Frontal cortex (tissue), 4 donors: ENCODE results near the gene FSTL4. TPM values are rescaled to one million over a fixed set of nuclear protein-coding genes. Genes with fewer than 3 reads are reported as not detected.
A peak's percentile ranks its signal among the peaks of the same experiment; 100 is the strongest.

Source experiments
- DNase-seq, 2 donors: peaks; one replicate each; pipeline ENCODE4 v3.0.0; 2012; ENCODE audit warnings: low spot score in 2 of 2
- FAIRE-seq: peaks from 2 replicates; lab custom pipeline; 2012; peaks lifted over from hg19 to GRCh38; lab: Jason Lieb, UNC
- total RNA-seq: library from RNA; depleted of rRNA; stranded (reverse); fragments of >200 nt; gene quantifications from one replicate; pipeline ENCODE4 v1.2.3, GENCODE V29; 2014
- donor health status: control.
- donor health status: control.
- donor health status: control.

FSTL4 gene
- 0.82 TPM for total RNA-seq

DNA sequence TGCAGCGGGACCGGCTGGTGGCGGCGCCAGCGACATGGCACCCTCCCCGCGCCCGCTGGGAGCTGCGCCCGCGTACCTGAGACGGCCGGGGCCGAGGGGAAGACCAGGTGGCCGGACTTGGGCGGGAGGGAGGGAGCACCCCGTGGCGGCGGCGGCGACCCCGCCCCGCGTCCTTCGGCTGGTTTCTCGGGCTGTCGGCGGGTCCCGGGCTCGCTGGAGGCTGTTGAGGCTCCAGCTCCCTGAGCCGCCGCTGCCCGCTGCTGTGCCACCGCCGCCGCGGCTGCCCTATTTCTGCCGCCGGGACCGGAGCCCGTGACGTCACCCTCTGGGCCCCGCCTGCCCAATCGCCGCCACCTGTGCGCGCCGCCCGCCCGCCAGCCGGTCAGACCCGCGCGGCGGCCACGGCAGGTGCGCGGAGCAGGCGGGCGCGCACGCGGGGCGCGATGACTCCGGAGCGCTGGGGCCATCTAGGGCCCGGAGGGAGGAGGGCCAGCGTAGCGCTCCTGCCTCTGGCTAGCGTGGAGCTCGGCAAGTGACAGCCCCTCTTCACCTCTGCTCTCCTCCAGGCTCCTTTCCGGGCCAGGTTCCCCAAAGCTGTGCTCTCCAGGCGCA is at the start of gene FSTL4:
TSS of gene FSTL4 (minus strand) at position 293 of the 612 bp plus-strand sequence.
- DNase-seq: peak; percentile 56 to 70
- FAIRE-seq: no peak

DNA sequence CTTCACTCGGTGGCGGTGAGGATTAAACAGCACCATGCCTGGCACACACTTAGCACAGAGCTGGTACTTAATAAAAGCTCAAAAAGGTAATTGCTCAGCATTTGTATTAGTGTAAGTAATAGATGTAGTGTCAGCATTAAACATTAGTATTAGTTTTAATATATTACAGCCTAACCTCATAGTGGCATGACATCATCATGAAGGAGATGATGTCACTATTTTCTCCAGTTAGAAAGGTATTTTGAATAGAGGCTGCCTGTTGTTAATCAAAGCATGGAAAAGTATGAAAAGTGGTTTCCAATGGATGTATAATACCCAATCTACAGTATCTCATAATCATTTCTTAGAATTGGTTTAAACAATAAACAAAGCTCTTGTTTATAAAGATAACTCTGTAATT is 49.0 kb upstream of the FSTL4 start:
- no peak for DNase-seq
- FAIRE-seq: no peak

DNA sequence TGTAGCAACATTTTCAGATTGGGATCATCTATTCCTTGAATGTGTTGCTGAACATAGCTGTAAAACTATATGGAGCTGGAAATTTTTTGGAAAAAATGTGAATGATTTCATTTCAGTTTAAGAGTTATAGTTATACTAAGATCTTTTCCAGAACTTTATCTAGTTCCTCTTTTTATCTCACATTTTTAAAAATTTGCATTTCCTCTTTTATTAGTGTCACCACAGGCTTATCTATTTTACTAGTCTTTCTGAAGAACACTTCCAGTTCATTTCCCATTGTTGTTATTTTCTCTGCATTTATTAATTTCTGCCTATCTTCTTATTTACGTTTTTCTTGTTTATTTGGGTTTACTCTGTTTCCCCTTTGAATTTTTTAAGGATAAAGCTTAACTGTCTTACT is 46.0 kb upstream of the FSTL4 start:
- DNase-seq (no peak), FAIRE-seq (no peak)

DNA sequence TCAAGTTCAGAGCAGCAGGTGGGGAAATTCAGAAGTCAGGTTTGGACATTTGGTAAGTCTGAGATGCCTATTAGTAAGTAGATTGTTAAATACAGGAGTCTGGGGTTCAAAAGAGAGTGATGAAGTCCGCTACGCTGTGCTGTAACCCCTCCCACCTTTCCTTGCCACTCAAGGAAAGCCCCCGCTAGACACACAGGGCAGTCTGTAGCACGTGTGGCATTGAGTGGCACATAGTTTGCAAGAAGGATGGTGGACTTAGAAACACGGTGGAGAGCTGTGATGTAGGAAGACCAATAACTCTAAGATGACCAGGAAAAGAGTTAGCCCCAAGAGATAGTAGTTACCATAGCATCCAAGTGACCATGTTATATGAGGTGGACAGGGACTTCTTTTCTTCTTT is 44.7 kb upstream of the FSTL4 start:
- DNase-seq: no peak
- no peak for FAIRE-seq

GRCh38 chr5:133655966-133656365 is 43.6 kb upstream of the FSTL4 start:
- no peak for FAIRE-seq
- no peak for DNase-seq

- DNase-seq (no peak), FAIRE-seq (no peak)
Measured at GRCh38 chr5:133653760-133654049, 41.4 kb upstream of the FSTL4 start.

DNA sequence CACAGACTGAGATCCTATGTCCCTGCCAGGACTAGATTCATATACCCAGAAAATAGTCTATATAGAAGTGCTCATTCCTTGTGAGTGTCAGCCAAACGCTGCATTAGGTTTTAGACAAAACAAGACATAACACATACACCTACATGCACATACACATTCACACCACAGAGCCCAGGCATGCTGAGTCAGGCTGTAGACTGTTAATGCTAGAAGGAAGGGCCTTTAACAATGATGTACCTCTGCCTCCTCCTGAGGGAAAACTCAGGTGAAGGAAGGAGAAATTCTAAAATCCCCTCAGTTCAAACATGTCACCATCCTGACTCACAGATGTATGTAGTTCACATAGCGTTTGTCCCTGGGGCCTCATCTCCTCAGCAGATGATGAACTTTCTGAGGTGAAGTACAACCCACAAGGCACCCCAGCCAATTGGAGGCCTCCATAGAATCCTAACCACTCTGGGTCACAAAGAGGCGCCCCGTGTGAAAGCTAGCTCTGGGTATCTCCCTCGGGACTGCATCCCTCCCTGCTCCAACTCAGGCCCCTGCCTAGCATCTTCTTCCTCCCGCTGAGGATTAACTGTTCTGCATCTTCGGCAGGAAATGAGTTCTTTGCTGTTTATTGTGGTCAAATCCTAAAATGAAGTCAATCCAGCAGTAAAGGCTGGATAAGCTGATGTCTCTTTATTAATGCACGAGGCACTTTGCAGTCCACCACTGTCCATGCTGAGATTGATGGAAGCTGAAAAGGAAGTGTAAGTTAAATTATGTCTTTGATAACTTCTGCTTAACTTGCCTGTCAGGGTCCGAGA is 40.8 kb upstream of the FSTL4 start:
- FAIRE-seq: no peak
- no peak for DNase-seq

DNA sequence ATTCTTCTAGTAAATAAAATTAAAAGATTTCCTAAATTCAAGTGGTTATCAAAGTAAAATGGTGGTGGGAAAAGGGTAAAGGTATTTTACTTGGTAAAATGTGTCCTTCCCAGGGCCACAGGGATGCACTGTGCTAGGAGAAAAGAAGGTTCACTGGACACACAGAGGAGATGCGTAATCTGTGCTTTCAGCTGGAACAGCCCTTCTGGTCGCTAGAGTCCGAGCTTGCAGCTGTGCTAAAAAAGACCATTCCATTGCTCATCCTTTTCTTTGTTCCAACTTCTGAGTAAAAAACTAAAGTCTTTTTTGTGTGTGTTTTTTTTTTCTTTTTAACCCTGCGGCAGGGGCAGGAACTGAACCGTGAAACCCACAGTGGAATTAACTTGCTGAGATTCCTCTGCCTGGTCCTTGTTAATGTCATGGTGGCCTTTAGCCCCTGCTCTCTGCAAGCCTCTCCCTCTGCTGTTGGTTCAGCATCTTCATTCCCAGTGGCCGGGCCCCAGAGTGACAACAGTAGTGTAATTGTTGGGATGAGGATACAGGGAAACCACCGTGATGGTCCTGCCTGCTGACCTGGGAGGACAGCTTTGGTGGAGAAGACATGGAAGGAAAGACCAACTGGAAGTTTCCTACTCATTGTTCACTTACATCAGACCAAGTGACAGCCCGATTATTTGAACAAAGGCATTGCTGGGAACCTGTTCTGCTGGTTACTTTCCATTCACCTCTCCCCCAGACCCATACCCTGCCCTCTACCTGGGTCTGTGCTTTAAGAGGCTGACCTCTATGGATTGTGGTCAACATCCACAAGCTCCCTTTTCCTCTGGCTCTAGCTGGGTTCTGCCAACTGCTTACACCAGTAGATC is 31.9 kb upstream of the FSTL4 start:
- DNase-seq (no peak), FAIRE-seq (no peak)

GRCh38 chr5:133643365-133643764 is 31.0 kb upstream of the FSTL4 start:
- no peak for FAIRE-seq
- DNase-seq: no peak

- no peak for FAIRE-seq
- no peak for DNase-seq
Measured at GRCh38 chr5:133642153-133642722, 29.9 kb upstream of the FSTL4 start.

GRCh38 chr5:133641683-133642082 is 29.3 kb upstream of the FSTL4 start:
- DNase-seq (no peak), FAIRE-seq (no peak)

GRCh38 chr5:133639850-133640528 is 27.6 kb upstream of the FSTL4 start:
- no peak for DNase-seq

DNA sequence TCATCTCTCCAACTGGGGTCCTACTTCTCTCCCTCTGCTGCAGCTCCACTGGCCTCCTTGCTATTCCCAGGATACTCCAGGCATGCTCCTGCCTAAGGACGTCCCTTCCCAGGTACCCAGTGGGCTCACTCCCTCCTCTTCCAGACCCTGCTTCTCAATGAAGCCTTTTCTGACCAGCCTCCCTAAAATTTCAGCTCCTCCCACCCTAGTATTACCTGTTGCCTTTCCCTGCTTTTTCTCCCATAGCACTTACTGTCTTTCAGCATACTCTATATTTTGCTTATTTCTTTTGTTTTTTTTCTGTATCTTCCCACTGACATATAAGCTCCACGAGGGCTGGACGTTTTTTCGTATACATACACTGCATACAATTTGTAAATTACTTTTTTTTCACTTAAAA is 26.1 kb upstream of the FSTL4 start:
- DNase-seq: no peak
- no peak for FAIRE-seq

More at GRCh38 chr5:133639850-133640528, 27.6 kb upstream of the FSTL4 start:
- FAIRE-seq: no peak

- DNase-seq (no peak), FAIRE-seq (no peak)
Measured at GRCh38 chr5:133637206-133637605, 24.9 kb upstream of the FSTL4 start.

- no peak for FAIRE-seq
Measured at GRCh38 chr5:133635051-133635450, 22.7 kb upstream of the FSTL4 start.

DNA sequence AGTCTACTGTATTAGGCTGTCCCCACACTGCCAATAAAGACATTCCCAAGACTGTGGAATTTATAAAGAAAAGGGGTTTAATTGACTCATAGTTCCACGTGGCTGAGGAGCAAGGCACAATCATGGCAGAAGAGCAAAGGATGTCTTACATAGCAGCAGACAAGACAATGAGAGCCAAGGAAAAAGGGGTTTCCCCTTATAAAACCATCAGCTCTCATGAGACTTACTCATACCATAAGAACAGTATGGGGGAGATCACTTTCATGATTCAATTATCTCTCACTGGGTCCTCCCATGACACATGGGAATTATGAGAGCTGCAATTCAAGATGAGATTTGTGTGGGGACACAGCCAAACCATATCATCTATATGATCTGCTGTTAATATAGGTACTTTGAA is 14.8 kb upstream of the FSTL4 start:
- DNase-seq: no peak
- no peak for FAIRE-seq

More at GRCh38 chr5:133635051-133635450, 22.7 kb upstream of the FSTL4 start:
- no peak for DNase-seq

DNA sequence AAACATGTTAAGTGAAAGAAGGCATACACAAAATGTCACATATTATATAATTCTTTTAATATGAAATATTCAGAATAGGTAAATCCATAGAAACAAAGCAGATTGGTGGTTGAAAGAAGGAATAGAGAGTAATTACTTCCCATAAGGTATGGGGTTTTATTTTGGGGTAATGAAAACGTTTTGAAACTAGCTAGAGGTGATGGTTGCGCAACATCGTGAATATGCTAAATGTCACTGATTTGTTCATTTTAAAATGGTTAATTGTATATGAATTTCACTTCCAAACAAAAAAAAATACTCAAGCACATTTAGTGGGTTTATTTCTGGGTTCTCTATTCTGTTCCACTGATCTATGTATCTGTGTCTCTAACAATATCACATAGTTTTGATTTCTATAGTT is 12.0 kb upstream of the FSTL4 start:
- FAIRE-seq: no peak

DNA sequence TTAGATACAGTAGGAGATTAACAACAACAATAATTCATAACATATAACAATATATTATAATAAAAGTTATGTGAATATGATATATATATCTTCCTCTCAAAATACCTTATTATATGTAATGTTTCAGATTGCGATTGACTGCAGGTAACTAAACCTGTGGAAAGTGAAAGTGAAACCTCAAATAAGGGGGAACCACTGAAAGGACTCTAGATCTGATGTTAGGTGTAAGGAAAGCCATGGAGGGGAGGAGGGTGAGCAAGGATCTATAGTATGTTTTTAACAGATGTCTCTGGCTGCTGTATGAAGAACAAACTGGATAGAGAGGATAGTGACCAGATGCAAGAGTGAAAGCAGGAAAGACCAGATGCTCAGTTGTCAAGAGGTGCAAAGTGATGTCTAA is 5.8 kb upstream of the FSTL4 start:
- DNase-seq (no peak), FAIRE-seq (no peak)

More for the DNA sequence above, 12.0 kb upstream of the FSTL4 start:
- no peak for DNase-seq

DNA sequence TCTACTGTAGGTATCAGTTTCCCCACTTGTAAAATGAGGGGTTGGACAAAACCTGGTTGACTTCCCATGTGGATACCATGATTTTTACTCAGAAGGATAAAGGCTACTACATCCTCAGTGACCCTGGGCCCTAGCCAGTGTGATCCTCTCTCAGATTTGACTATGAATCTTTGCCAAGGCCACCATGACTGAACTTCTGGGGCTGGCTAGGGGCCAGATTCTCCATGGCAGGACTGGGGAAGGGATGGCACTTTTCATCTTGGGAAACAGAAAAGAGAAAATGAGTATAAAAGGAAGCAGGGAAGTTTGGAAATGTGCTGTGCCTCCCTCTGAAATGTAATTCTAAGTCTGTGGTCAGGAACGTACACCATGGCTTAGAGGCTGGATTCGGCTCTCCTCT is 1.4 kb upstream of the FSTL4 start:
- DNase-seq (no peak), FAIRE-seq (no peak)

DNA sequence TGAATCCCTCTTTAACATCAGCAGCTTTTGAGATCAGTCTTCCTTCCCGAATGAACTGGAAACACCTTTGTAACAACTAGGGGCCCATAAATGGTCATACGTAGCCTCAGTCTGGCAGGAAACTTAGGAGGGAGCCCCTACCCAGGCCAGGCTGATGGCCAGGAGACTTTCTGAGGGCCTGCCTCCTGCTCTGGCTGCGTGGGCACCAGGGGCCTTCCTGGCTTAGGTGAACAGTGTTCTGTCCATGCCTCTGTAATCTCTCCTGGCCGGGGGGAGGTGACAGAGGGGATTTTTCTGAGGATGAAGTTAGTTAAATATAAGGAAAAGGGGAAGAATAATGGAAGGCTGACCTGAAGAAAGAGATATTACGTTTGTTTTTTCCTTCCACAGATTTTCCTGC is 843 bp upstream of the FSTL4 start:
- no peak for DNase-seq
- no peak for FAIRE-seq
